ENCODE measurements around the gene HID1. TPM values are rescaled to one million over a fixed set of nuclear protein-coding genes. Genes with fewer than 3 reads are reported as not detected.
A peak's percentile ranks its signal among the peaks of the same experiment; 100 is the strongest.
"Not testable (repeated sequence)": the region's sequence is repeated elsewhere in the genome, so short reads cannot be mapped to it uniquely, and the experiment has no call there.

HID1 gene
- 9.0 TPM for total RNA-seq
- long read RNA-seq, transcript HID1-202 (19 exons, 3,271 nt), result major isoform, 5 of 18 reads
- long read RNA-seq, partial matches to known transcripts, result 8 of 18 reads
- long read RNA-seq, other reads (novel, unspliced or antisense), result 5 of 18 reads

DNA sequence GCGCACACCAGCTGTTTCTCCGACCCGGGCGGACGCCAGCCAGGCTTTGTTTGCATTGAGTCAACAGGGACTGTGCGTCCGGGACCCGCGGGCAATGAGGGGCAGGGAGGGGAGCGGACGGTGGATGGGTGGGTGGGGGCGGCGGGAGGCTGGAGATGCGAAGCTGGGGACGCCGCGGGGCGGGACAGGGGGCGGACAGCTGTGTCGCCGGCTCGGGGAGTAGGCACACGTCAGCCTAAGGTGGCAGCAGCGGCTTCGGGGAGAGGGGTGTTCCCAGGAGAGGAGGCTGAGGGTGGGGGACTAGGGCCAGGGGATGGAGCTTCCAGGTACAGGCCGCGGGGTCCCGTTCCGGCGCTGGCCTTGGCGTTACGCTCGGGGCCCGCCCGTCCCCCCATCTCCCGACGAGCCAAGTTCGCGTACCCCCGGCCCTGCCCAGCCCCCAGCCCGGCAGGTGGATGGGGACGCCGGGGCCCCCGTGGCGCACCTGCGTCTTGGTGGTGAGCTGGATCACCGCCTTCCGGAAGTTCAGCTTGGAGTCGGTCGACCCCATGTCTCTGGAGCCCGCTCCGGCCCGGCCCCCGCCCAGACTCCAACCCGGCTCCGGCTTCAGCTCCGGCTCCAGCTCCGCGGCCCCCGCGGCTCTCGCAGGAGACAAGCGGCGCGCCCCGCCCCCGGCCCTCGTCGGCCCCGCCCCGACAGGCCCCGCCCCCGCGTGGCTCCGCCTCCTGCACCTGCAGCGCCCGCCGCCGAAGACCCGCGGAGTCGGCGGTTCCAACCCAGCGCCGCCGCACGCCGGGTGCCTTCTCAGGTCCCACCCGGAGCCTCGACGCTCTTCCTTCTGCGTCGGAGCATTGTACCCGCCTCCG lies at the start of gene HID1:
Gene HID1, minus strand, starts transcription at position 653 of the 866 bp plus-strand sequence. Its CDS starts 103 bp downstream, at position 550.
- DNase-seq (peak; percentile 79), ATAC-seq (ENCODE audit: poor library complexity) (peak; percentile 86)
- intact Hi-C loops (cut with DNase I), result no loop called here

DNA sequence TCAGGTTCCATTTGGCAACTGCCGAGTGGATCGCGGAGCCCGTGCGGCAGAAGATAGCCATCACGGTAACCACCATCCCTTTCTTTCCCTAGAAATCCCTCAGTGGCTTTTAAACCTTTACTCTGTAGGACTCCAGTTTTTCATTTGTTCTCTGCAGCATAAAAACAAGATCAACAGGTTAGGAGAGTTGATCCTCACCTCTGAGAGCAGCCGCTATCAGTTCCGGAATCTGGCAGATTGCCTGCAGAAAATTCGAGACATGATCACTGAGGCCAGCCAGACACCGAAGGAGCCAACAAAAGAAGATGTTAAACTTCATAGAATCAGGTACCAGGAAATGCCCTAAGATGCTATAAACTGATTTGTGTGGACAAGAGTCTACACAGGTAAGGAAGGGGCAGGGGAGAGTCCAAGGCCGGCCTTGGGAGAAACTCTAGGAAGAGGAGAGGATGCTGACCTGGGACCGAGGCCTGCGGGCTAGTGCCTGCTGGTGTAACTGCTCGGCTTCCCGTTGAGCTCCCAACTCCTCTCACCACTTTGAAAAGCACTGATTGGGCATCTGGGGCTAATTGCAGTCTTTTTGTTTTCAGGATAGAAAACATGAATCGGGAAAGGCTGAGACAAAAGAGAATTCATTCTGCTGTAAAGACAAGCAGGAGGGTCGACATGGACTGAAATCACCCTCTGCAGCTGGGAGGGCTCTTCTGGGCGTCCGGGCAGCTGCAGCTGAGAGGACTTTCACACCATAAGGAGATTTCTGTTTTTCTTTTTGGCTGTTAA lies 48.0 kb upstream of the HID1 start:
- DNase-seq, result no peak
- intact Hi-C loops (cut with DNase I), result no loop called here
- no peak for ATAC-seq (ENCODE audit: poor library complexity)

GRCh38 chr17:75019710-75020109 lies 47.2 kb upstream of the HID1 start:
- ATAC-seq (ENCODE audit: poor library complexity) (no peak), DNase-seq (no peak)
- intact Hi-C loops (cut with DNase I), result no loop called here

- ATAC-seq (ENCODE audit: poor library complexity), result no peak
- intact Hi-C loops (cut with DNase I), result no loop called here
- no peak for DNase-seq
These were observed 46.6 kb upstream of the HID1 start for GRCh38 chr17:75019146-75019545.

DNA sequence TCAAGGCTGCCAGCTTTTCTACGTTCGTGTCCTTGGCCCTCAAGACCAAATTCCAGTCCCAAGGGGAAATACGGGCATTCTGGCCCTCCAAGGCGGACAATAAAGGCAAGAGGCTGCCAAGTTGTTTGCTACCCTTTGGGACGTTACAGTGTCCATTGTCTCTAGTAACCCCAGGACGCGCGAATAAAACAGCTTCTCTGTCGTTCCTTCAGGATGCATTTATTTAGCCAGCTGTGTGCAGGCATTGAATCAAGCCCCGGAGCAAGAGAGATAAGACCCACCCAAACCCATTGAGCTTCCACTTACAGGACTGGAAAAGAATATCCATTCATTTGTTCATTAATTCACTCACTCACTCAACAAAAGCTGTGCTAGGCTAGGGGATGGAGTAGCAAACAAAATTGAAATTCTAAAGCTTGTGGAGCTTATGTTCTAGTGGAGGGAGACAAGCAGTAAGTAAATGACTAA lies 40.6 kb upstream of the HID1 start:
- DNase-seq, result no peak
- intact Hi-C loops (cut with DNase I), result loop anchor here (5.0 kb wide), 1 partner anchor 51 kb away; no protein-coding TSS in a partner anchor
- no peak for ATAC-seq (ENCODE audit: poor library complexity)

DNA sequence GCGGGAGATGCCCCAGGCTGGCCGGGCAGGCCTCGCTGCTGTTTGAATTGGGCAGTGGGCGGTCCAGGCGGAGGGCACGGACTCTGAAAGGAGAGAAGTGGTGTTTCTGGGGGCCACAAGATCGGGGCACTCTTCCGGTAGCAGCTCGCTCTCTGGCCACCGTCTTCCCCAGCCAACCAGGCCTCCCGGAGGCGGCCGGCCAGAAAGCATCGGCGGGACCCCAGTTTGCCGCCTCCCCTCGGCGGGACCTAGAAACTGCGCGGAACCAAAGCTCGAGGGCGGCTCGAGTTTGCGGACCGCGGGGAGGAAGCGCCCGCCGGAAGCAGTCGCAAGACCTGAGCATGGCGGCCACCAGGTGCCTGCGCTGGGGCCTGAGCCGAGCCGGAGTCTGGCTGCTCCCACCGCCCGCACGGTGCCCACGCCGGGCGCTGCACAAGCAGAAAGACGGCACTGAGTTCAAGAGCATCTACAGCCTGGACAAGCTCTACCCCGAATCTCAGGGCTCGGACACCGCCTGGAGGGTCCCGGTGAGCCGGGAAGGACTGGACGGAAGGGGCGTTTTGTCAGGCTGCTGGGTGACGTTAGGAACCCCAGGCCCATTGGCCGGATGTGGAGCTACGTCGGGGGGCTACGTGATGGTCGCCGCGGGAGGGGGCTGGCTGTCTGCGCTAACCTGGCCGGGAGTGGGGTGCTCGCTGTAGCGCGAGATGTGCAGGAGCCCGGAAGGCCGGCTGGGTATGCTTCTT lies 40.0 kb upstream of the HID1 start, which contains the start of gene MRPL58:
Gene MRPL58, plus strand, starts transcription at position 325 of the 746 bp plus-strand sequence. Its CDS starts 17 bp downstream, at position 342.
- intact Hi-C loops (cut with DNase I), result loop anchor here (5.0 kb wide), 1 partner anchor 50 kb away; no protein-coding TSS in a partner anchor
- ATAC-seq (ENCODE audit: poor library complexity), result peak; percentile 96
- DNase-seq, result peak; percentile 89

- ATAC-seq (ENCODE audit: poor library complexity) (no peak), DNase-seq (no peak)
- intact Hi-C loops (cut with DNase I), result loop anchor here (5.0 kb wide), 1 partner anchor 50 kb away; no protein-coding TSS in a partner anchor
These were observed 39.5 kb upstream of the HID1 start for GRCh38 chr17:75012096-75012345.

GRCh38 chr17:75011401-75012095 lies 39.0 kb upstream of the HID1 start:
- DNase-seq (peak; percentile 68), ATAC-seq (ENCODE audit: poor library complexity) (peak; percentile 88)
- intact Hi-C loops (cut with DNase I), result loop anchor here (5.0 kb wide), 1 partner anchor 49 kb away; no protein-coding TSS in a partner anchor

GRCh38 chr17:75010683-75011400 lies 38.3 kb upstream of the HID1 start:
- DNase-seq (peak; percentile 53), ATAC-seq (ENCODE audit: poor library complexity) (peak; percentile 55)
- intact Hi-C loops (cut with DNase I), result loop anchor here (5.0 kb wide), 1 partner anchor 49 kb away; no protein-coding TSS in a partner anchor

- DNase-seq (no peak), ATAC-seq (ENCODE audit: poor library complexity) (no peak)
- intact Hi-C loops (cut with DNase I), result no loop called here
These were observed 36.7 kb upstream of the HID1 start for GRCh38 chr17:75009139-75009724.

DNA sequence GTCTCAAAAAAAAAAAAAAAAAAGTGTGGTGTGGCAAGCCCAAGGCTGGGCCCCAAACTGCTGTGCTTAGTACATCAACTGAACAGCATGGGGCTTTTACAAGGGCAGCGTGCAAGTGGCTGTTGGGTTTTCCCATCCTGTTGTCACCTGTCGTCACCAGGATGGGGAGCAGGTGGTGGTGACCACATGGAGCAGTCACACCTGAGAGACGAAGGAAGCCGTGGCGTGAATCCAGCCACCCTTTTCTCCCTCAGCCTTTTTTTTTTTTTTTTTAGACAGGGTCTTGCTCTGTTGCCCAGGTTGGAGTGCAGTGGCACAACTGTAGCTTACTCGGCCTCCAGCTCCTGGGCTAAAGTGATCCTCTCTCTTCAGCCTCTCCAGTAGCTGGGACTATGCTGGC lies 35.8 kb upstream of the HID1 start:
- intact Hi-C loops (cut with DNase I), result no loop called here
- no peak for DNase-seq
- no peak for ATAC-seq (ENCODE audit: poor library complexity)

DNA sequence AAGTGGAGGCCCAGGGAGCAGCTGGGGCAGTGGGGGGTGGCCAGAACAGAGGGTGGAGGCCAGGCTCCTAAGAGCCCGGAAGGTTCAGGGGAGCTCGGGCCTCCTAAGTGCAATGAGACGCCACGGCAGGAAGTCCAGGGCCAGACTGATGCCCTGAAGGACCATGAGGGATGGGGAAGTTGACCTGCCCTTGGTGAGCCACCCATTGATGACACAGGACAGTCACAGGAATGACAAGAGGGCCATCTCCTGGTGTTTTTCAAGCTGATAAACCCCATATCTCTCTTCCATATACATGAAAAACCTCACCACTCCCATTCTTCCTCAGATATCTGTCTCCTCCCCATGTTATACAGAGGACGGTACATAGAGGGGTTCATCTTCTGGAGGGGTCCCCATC lies 34.1 kb upstream of the HID1 start:
- DNase-seq (no peak), ATAC-seq (ENCODE audit: poor library complexity) (no peak)
- intact Hi-C loops (cut with DNase I), result no loop called here

GRCh38 chr17:75006084-75006483 lies 33.5 kb upstream of the HID1 start:
- ATAC-seq (ENCODE audit: poor library complexity); intact Hi-C loops (cut with DNase I); DNase-seq: not testable (repeated sequence)

DNA sequence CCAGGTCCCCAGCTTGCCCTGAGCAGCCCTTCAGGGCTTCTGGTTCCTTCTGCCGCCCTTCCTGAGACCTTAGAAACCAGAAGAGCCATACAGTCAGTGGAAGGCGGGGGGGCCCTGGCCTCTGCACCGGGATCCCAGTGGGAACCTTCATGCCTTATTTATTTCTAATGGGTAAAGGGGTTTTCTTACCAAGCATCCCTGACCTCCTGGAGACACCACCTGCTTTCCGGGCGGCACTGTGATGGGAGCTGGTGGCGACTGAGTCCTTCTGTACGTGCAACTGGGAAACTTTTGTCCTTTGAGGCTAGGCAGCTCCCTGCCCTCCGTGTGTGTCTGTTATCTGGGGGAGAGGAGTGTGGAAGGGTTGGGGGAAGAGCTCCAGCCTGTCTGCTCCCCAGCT lies 32.7 kb upstream of the HID1 start:
- ATAC-seq (ENCODE audit: poor library complexity) (no peak), DNase-seq (no peak)
- intact Hi-C loops (cut with DNase I), result no loop called here

GRCh38 chr17:75004371-75004770 lies 31.8 kb upstream of the HID1 start:
- intact Hi-C loops (cut with DNase I), result no loop called here
- DNase-seq, result no peak
- no peak for ATAC-seq (ENCODE audit: poor library complexity)

DNA sequence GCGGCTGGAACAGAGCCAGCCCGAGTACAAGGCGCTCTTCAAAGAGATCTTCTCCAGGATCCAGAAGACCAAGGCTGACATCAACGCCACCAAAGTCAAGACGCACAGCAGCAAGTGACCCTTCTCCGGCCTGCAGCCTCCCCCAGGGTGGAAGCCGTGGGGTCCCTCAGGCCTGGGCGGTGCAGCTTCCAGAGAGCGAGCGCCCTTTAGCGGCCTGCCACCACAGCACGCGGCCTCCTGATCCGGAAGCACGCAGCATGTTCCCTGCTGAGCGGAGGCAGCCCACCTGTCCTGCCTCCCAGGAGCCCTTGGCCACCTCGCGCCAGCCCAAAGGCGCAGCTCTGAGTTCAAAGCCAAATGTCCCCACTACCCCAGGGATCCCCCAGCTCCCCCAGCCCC lies 31.4 kb upstream of the HID1 start:
- intact Hi-C loops (cut with DNase I), result no loop called here
- ATAC-seq (ENCODE audit: poor library complexity), result no peak
- no peak for DNase-seq
